ENCODE results near the gene ETFBKMT. TPM values are rescaled to one million over a fixed set of nuclear protein-coding genes. Genes with fewer than 3 reads are reported as not detected.
"Not testable (repeated sequence)": the region's sequence is repeated elsewhere in the genome, so short reads cannot be mapped to it uniquely, and the experiment has no call there.

ETFBKMT gene
- total RNA-seq, 6 donors from 2014 or later: 2.1 to 7.3 (median 4.3) TPM

DNA sequence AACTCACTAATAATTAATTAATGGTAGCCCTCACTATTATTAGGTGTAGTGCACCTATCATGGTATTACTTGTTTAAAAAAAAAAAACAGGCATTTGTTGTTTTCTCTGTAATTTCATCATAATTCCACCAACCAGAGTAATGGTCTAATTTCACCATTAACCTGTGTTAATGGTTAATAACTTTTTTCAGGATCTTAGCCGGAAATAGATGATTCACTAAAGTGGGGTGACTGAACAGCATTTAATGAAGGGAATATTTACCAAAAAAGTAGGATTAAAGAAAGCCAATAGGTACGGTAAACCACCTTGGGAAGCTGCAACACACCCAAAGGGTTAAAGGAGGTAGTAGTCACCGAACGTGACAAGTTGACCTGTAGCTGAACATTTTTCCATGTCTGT, 13.0 kb downstream of the ETFBKMT start:
- Histone ChIP-seq H3K4me1 (no peaks in the 10 kb centered on the region), H3K9me3 (peaks cover 5 to 8% (median 7%) of the 10 kb centered on the region in 4 donors), H3K4me3 (no peak overlapping the region), H3K27me3 (no peaks in the 10 kb centered on the region), H3K27ac (no peak overlapping the region), H3K36me3 (peaks cover 0 to 14% (median 3%) of the 10 kb centered on the region in 4 donors)
- WGBS, 2 donors: 90 to 92% methylated on average over 4 of the region's 4 CpGs
- TF ChIP-seq, protein P1, sequence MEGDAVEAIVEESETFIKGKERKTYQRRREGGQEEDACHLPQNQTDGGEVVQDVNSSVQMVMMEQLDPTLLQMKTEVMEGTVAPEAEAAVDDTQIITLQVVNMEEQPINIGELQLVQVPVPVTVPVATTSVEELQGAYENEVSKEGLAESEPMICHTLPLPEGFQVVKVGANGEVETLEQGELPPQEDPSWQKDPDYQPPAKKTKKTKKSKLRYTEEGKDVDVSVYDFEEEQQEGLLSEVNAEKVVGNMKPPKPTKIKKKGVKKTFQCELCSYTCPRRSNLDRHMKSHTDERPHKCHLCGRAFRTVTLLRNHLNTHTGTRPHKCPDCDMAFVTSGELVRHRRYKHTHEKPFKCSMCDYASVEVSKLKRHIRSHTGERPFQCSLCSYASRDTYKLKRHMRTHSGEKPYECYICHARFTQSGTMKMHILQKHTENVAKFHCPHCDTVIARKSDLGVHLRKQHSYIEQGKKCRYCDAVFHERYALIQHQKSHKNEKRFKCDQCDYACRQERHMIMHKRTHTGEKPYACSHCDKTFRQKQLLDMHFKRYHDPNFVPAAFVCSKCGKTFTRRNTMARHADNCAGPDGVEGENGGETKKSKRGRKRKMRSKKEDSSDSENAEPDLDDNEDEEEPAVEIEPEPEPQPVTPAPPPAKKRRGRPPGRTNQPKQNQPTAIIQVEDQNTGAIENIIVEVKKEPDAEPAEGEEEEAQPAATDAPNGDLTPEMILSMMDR (IDR thresholded peaks at IDR 0.05): no peak
- no peak for TF ChIP-seq EP300 (IDR thresholded peaks at IDR 0.05)
- TF ChIP-seq POLR2A (IDR thresholded peaks at IDR 0.05): no peak
- TF ChIP-seq POLR2AphosphoS5 (IDR thresholded peaks at IDR 0.05): no peak
- DNase-seq (no peak), ATAC-seq (ENCODE audit: low FRiP score in 2 of 2) (no peak)

DNA sequence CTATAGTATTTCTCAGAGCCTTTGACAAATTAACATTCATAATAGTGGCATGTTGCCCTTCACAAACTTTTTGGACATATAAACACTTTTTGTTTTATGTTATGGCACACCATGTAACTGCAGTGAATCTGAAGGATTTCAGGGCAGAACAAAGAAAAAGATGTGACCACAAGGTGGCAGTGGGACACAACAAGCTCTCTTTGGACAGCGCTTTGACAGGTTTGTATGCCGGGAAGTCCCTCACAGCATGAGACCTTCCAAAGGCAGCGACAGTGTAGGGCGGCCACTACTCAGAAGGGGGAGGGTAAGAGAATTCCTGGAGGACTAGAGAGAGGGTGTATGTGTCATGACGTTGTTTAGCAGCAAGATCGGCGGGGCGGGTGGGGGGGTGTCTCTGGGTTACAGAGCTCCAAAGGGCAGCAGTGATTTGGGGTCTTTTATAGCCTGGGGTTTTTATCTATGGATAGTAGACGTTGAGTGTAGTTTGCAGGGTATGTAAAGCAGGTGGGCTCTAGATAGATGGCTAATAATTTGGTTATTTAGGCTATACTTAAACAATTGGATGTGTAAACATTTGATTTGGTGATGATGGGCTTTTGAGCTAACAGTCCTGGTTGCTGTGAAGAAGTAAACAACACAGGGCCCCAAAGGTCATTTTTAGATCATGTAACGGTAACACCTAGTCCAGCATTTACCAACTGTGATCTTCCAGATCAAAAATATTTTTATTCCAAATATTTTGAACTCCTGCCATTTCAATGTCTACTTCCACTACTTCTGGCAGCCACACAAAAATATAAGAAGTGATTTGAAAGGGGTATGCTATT, 22.9 kb downstream of the ETFBKMT start:
- Histone ChIP-seq H3K4me1 (no peaks in the 10 kb centered on the region), H3K4me3 (no peak overlapping the region), H3K27me3 (no peaks in the 10 kb centered on the region), H3K36me3 (peaks cover 0 to 12% (median 2%) of the 10 kb centered on the region in 4 donors), H3K27ac (no peak overlapping the region), H3K9me3 (peaks cover 0 to 22% (median 20%) of the 10 kb centered on the region in 4 donors)
- peak; percentile 69 to 84 for ATAC-seq (ENCODE audit: low FRiP score in 2 of 2)
- WGBS, 2 donors: 66 to 69% methylated on average over 10 of the region's 10 CpGs
- TF ChIP-seq EP300 (IDR thresholded peaks at IDR 0.05): no peak
- TF ChIP-seq, protein P1 (IDR thresholded peaks at IDR 0.05): peak; percentile 34 to 74 (median 66)
- TF ChIP-seq POLR2AphosphoS5 (IDR thresholded peaks at IDR 0.05): peak in 1 of 2 donors; percentile 30
- TF ChIP-seq POLR2A (IDR thresholded peaks at IDR 0.05): no peak
- peak in 1 of 2 donors; percentile 77 for DNase-seq

DNA sequence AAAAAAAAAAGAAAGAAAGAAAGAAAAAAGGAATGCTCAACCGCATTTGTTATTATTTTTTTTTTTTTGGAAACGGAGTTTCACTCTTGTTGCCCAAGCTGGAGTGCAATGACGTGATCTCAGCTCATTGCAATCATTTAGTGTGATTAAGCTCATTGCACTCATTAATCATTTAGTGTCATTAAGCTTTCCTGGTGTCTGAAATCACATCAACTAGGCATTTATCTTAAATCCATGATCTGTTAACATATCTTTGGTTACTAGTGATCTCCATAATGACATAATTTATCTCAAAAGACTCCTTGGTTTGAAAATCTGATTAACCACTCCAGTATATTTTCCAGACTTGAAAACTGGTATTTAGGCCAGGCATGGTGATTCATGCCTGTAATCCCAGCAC, 26.3 kb downstream of the ETFBKMT start:
- Histone ChIP-seq H3K36me3 (peaks cover 0 to 36% (median 2%) of the 10 kb centered on the region in 4 donors), H3K9me3 (peaks cover 0 to 24% (median 21%) of the 10 kb centered on the region in 4 donors), H3K27ac (no peak overlapping the region), H3K27me3 (no peaks in the 10 kb centered on the region), H3K4me1 (no peaks in the 10 kb centered on the region), H3K4me3 (no peak overlapping the region)
- no peak for DNase-seq
- TF ChIP-seq, protein P1 (IDR thresholded peaks at IDR 0.05): no peak
- TF ChIP-seq POLR2AphosphoS5 (IDR thresholded peaks at IDR 0.05): no peak
- TF ChIP-seq POLR2A (IDR thresholded peaks at IDR 0.05): no peak
- TF ChIP-seq EP300 (IDR thresholded peaks at IDR 0.05): no peak
- no peak for ATAC-seq (ENCODE audit: low FRiP score in 2 of 2)
- WGBS, 2 donors: 80 to 96% methylated on average over 3 of the region's 3 CpGs

DNA sequence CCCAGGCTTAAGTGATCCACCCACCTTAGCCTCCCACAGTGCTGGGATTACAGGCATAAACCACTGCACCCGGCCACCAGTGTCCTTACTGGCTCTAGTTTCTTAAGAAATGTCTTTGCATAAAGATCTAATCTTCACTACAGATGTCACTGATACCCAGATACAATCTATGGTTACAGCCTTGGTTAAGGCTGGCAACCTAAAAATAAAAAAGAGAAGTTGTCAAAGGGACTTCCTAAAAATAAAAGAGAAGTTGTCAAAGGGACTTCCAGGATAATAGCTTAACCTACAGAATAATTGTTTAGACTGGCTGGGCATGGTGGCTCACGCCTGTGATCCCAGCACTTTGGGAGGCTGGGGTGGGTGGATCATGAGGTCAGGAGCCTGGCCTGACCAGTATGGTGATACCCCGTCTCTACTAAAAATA, 27.6 kb downstream of the ETFBKMT start:
- DNase-seq: peak in 1 of 2 donors; percentile 26
- H3K36me3 ChIP-seq: peaks cover 0 to 36% (median 2%) of the 10 kb centered on the region in 4 donors
- no peaks in the 10 kb centered on the region for H3K4me1 ChIP-seq
- TF ChIP-seq POLR2A (IDR thresholded peaks at IDR 0.05) (no peak), EP300 (IDR thresholded peaks at IDR 0.05) (no peak)
- 78 to 81% methylated on average over 3 of the region's 3 CpGs for WGBS, 2 donors
- peaks cover 0 to 24% (median 21%) of the 10 kb centered on the region in 4 donors for H3K9me3 ChIP-seq
- no peak overlapping the region for H3K4me3 ChIP-seq
- no peaks in the 10 kb centered on the region for H3K27me3 ChIP-seq
- peak overlapping the region in 3 of 4 donors; percentile 8 to 66 (median 43) for H3K27ac ChIP-seq
- ATAC-seq (ENCODE audit: low FRiP score in 2 of 2): peak; percentile 30 to 65

DNA sequence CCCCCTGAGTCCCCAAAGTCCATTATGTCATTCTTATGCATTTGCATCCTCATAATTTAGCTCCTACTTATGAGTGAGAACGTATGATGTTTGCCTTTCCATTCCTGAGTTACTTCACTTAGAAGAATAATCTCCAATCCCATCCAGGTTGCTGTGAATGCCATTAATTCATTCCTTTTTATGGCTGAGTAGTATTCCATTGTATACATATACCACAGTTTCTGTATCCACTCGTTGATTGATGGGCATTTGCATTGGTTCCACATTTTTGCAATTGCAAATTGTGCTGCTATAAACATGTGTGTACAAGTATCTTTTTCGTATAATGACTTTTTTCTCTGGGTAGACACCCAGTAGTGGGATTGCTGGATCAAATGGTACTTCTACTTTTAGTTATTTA, 30.4 kb downstream of the ETFBKMT start:
- H3K36me3 ChIP-seq: peaks cover 0 to 45% (median 2%) of the 10 kb centered on the region in 4 donors
- 94 to 98% methylated on average over 3 of the region's 3 CpGs for WGBS, 2 donors

More for the DNA sequence above, 30.4 kb downstream of the ETFBKMT start:
- not testable (repeated sequence) for DNase-seq; H3K4me1 ChIP-seq; H3K27ac ChIP-seq; H3K9me3 ChIP-seq; H3K27me3 ChIP-seq; ATAC-seq (ENCODE audit: low FRiP score in 2 of 2); H3K4me3 ChIP-seq
